Thyroid gland (tissue), 4 donors: ENCODE results near the gene SUB1. TPM values are rescaled to one million over a fixed set of nuclear protein-coding genes. Genes with fewer than 3 reads are reported as not detected.
"Not testable (repeated sequence)": the region's sequence is repeated elsewhere in the genome, so short reads cannot be mapped to it uniquely, and the experiment has no call there.

Source experiments
- DNase-seq, 2 donors: peaks; one replicate each; pipeline ENCODE4 v3.0.0-alpha.2; 2019
- H3K27ac ChIP-seq, 3 donors: fragments of 200-600 bp; sonication (generic); 1 replicate in 2 of 3; 2 replicates in 1 of 3; pipeline ENCODE4 v1.5.1; 2016 to 2019; ENCODE audit warnings: mild to moderate bottlenecking in 1 of 3, moderate library complexity in 1 of 3
- H3K27me3 ChIP-seq: fragments of 200-600 bp; sonication (generic); one replicate; pipeline ENCODE4 v1.5.1; 2019
- H3K36me3 ChIP-seq, 2 donors: fragments of 200-600 bp; sonication (generic); one replicate each; pipeline ENCODE4 v1.5.1; 2016 to 2019
- H3K4me1 ChIP-seq, 2 donors: fragments of 200-600 bp; sonication (generic); one replicate each; pipeline ENCODE4 v1.5.1; 2017 to 2019
- H3K4me3 ChIP-seq, 3 donors: fragments of 200-600 bp; sonication (generic); replicated peaks in 1 of 3; 1 replicate in 2 of 3; 2 replicates in 1 of 3; pipeline ENCODE4 v1.5.1; 2016; ENCODE audit warnings: mild to moderate bottlenecking in 1 of 3
- H3K9me3 ChIP-seq: fragments of 200-600 bp; sonication (generic); one replicate; pipeline ENCODE4 v1.5.1; 2017
- POLR2A ChIP-seq, 2 donors: fragments of 450-650 bp; IDR thresholded peaks; one replicate each; pipeline ENCODE4 v1.6.1; 2017; ENCODE audit warnings: antibody characterized with exemption in 2 of 2, mild to moderate bottlenecking in 2 of 2, moderate library complexity in 1 of 2
- WGBS, 2 donors: methylation state at CpG; one replicate each; pipeline ENCODE4 v1.1.5; 2017; 5-methylcytosine and 5-hydroxymethylcytosine counted together
- intact Hi-C: fragments of 100-400 bp; cut with DNase I; formaldehyde crosslinking; loops from one replicate; pipeline ENCODE4 v1.15.1; 2023
- total RNA-seq, 4 donors: library from RNA; depleted of rRNA; stranded (reverse); fragments of >200 nt; gene quantifications; one replicate each; pipeline ENCODE4 v1.2.3, GENCODE V29; 2016
- TF ChIP-seq, protein P1 (sequence below), 6 experiments: fragments of 200-600 bp in 3 of 6; fragments of 450-650 bp in 3 of 6; sonication (generic) in 3 of 6; IDR thresholded peaks; one replicate each; pipeline ENCODE4 v1.5.1; 2016 to 2019; ENCODE audit warnings: antibody characterized with exemption in 6 of 6, mild to moderate bottlenecking in 2 of 6, inconsistent platforms in 1 of 6, moderate library complexity in 1 of 6

Gene SUB1
- total RNA-seq, 4 donors from 2014 or later: 62.7 to 217 (median 113) TPM

DNA sequence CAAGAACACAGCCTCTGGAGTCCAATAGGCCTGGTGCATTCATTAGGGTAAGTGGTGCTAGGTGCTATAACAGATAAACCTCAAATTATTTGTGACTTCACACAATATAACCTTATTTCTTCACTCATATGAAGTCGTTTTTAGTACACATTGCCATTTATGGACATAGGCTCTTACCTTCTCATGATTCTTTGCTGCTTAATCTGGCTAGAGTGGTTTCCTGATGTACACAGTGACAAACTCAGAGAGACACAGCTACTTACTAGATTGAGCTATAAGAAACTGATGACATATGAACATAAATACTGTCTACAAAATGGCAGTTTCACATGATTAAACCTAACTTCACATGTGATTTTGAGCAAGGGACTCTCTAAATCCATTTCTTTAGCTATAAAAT is 14.2 kb upstream of the SUB1 start:
- 66 to 85% methylated on average over 1 of the region's 1 CpG for WGBS, 2 donors
- DNase-seq: no peak
- Histone ChIP-seq H3K9me3 (no peaks in the 10 kb centered on the region), H3K4me1 (no peaks in the 10 kb centered on the region), H3K27me3 (no peaks in the 10 kb centered on the region), H3K4me3 (no peak overlapping the region), H3K27ac (no peak overlapping the region), H3K36me3 (no peaks in the 10 kb centered on the region)
- TF ChIP-seq, protein P1, sequence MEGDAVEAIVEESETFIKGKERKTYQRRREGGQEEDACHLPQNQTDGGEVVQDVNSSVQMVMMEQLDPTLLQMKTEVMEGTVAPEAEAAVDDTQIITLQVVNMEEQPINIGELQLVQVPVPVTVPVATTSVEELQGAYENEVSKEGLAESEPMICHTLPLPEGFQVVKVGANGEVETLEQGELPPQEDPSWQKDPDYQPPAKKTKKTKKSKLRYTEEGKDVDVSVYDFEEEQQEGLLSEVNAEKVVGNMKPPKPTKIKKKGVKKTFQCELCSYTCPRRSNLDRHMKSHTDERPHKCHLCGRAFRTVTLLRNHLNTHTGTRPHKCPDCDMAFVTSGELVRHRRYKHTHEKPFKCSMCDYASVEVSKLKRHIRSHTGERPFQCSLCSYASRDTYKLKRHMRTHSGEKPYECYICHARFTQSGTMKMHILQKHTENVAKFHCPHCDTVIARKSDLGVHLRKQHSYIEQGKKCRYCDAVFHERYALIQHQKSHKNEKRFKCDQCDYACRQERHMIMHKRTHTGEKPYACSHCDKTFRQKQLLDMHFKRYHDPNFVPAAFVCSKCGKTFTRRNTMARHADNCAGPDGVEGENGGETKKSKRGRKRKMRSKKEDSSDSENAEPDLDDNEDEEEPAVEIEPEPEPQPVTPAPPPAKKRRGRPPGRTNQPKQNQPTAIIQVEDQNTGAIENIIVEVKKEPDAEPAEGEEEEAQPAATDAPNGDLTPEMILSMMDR (IDR thresholded peaks at IDR 0.05): no peak
- TF ChIP-seq POLR2A (IDR thresholded peaks at IDR 0.05): no peak
- intact Hi-C loops: no loop called here

DNA sequence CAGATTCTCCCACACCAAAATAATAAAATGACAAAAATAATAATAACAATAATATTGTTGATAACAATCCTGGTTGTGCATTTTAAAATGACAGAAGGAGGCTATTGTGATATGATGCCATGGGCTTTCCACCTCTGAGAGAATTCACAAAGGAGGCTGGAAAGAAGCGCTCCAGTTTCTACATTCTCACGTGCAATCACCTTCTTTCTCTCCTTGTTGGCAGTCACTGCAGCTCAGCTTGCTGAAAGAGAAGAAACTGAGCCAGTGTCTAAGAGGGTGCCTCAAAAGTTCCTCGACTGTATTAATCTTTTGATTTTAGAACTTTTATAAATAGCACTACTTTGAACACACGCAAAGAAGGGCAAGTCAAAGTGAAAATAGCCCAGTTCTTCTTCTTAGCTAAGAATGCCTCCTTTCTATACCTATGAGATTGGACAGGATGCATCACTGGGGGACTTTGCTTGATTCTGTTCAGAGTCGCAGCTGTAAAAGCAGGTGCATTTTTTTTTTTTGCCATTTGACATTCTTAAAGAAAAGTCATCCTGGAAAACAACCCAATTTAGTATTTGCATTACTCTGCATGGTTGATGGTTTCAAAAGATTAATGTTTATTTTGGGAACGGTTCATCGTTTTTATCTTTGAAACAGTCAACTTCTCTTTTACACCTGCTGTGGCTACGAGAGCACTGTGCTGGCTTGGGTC is 12.4 kb upstream of the SUB1 start:
- Histone ChIP-seq H3K9me3 (no peaks in the 10 kb centered on the region), H3K36me3 (no peaks in the 10 kb centered on the region), H3K27ac (no peak overlapping the region), H3K4me3 (no peak overlapping the region), H3K4me1 (no peaks in the 10 kb centered on the region), H3K27me3 (no peaks in the 10 kb centered on the region)
- no peak for DNase-seq
- WGBS, 2 donors: 78 to 79% methylated on average over 8 of the region's 8 CpGs
- intact Hi-C loops: no loop called here
- TF ChIP-seq POLR2A (IDR thresholded peaks at IDR 0.05): no peak
- TF ChIP-seq, protein P1 (IDR thresholded peaks at IDR 0.05): no peak

DNA sequence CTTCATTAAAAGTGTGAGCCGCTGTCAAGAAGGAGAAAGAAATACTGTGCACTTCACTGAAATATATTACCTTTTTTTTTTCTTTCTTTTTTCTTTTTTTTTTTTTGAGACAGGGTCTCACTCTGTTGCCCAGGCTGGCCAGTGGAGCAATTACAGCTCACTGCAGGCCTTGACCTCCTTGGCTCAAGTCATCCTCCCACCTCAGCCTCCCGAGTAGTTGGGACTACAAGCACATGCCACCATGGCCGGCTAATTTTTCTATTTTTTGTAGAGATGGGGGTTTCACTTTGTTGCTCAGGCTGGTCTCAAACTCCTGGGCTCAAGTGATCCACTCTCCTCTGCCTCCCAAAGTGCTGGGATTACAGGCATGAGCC is 11.9 kb upstream of the SUB1 start:
- H3K9me3 ChIP-seq, H3K27ac ChIP-seq, H3K4me1 ChIP-seq, DNase-seq, H3K27me3 ChIP-seq, H3K36me3 ChIP-seq, H3K4me3 ChIP-seq, intact Hi-C loops: not testable (repeated sequence)
- 85 to 90% methylated on average over 3 of the region's 3 CpGs for WGBS, 2 donors

DNA sequence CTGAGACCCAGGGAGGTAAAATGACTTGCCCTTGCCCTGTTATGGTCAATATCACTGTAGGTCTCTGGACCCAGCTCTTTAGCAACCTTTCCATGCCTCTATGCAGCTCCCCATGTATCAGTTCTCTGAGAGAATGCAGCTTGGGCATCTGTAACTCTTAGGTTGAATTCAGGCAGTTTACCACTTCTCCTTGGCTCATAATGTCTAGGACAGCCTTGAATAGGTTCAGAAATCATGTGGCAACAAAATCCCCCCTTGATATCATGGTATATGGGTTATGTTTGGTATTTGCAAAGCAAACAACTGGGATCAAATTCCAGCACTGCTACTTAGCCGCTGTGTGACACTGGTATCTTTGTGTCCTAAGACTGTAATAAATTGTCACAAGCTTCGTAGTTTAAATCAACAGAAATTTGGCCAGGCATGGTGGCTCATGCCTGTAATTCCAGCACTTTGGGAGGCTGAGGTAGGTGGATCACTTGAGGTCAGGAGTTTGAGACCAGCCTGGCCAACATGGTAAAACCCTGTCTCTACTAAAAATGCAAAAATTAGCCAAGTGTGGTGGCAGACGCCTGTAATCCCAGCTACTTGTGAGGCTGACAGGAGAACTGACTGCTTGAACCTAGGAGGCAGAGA is 10.7 kb upstream of the SUB1 start:
- H3K4me1 ChIP-seq: no peaks in the 10 kb centered on the region
- no peaks in the 10 kb centered on the region for H3K27me3 ChIP-seq
- H3K4me3 ChIP-seq: no peak overlapping the region
- intact Hi-C loops: no loop called here
- no peaks in the 10 kb centered on the region for H3K36me3 ChIP-seq
- TF ChIP-seq, protein P1 (IDR thresholded peaks at IDR 0.05): no peak
- no peak for TF ChIP-seq POLR2A (IDR thresholded peaks at IDR 0.05)
- DNase-seq: no peak
- no peaks in the 10 kb centered on the region for H3K9me3 ChIP-seq
- no peak overlapping the region for H3K27ac ChIP-seq
- 69 to 82% methylated on average over 3 of the region's 3 CpGs for WGBS, 2 donors

DNA sequence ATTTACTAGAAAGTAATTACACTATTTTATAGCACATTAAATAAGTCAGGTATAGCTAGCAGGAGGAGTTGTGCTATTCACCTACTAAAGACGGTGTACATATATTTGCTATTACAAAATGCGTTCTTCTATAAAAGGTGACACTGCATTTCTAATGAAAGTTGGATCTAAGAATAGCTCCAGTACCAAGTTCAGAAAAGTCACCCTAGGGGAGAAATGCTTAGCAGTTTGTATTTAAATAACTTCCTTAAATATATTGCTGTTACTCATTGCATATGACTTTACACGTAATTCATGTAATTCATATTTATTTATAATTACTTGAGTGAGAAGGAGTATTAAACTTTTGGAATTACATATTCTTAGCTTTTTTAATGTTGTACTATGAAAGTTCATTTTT is 7.0 kb upstream of the SUB1 start:
- intact Hi-C loops: no loop called here

More for the DNA sequence above, 7.0 kb upstream of the SUB1 start:
- Histone ChIP-seq H3K27me3 (no peaks in the 10 kb centered on the region), H3K4me1 (no peaks in the 10 kb centered on the region), H3K9me3 (no peaks in the 10 kb centered on the region), H3K36me3 (no peaks in the 10 kb centered on the region), H3K27ac (no peak overlapping the region), H3K4me3 (no peak overlapping the region)
- WGBS, 2 donors: 91 to 93% methylated on average over 3 of the region's 3 CpGs
- TF ChIP-seq, protein P1 (IDR thresholded peaks at IDR 0.05): no peak
- no peak for TF ChIP-seq POLR2A (IDR thresholded peaks at IDR 0.05)
- no peak for DNase-seq
